Smooth muscle cell (in vitro differentiated cells): ENCODE results near the gene TMBIM4. TPM values are rescaled to one million over a fixed set of nuclear protein-coding genes. Genes with fewer than 3 reads are reported as not detected.

Source experiments
- DNase-seq: peaks from one replicate; lab custom pipeline; 2025; ENCODE audit not compliant: unreplicated experiment; lab: John Stamatoyannopoulos, UW
- H2AFZ ChIP-seq: fragments of 200-600 bp; sonication (generic); 2 replicates; pipeline ENCODE4 v1.6.0; 2016; ENCODE audit warnings: antibody characterized with exemption, low read depth, mild to moderate bottlenecking
- H3F3A ChIP-seq: fragments of 200-600 bp; sonication (generic); 2 replicates; pipeline ENCODE4 v1.6.0; 2017; ENCODE audit warnings: antibody characterized with exemption, low read depth
- H3K27ac ChIP-seq: fragments of 200-600 bp; sonication (generic); 2 replicates; pipeline ENCODE4 v1.5.1; 2016; ENCODE audit warnings: low read depth, mild to moderate bottlenecking
- H3K27me3 ChIP-seq: fragments of 200-600 bp; sonication (generic); 2 replicates; pipeline ENCODE4 v1.6.1; 2016; ENCODE audit warnings: low read depth, mild to moderate bottlenecking
- H3K36me3 ChIP-seq: fragments of 200-600 bp; sonication (generic); 2 replicates; pipeline ENCODE4 v1.5.1; 2016; ENCODE audit warnings: low read depth
- H3K4me1 ChIP-seq: fragments of 200-600 bp; sonication (generic); 2 replicates; pipeline ENCODE4 v1.5.1; 2016; ENCODE audit warnings: low read depth
- H3K4me2 ChIP-seq: fragments of 200-600 bp; sonication (generic); 2 replicates; pipeline ENCODE4 v1.6.0; 2016; ENCODE audit warnings: mild to moderate bottlenecking
- H3K4me3 ChIP-seq: fragments of 200-600 bp; sonication (generic); 2 replicates; pipeline ENCODE4 v1.5.1; 2016; ENCODE audit warnings: mild to moderate bottlenecking
- H3K79me2 ChIP-seq: fragments of 200-600 bp; sonication (generic); 2 replicates; pipeline ENCODE4 v1.6.0; 2016; ENCODE audit warnings: low read depth, mild to moderate bottlenecking
- H3K9ac ChIP-seq: fragments of 200-600 bp; sonication (generic); 2 replicates; pipeline ENCODE4 v1.6.0; 2016; ENCODE audit warnings: low read depth
- H3K9me3 ChIP-seq: fragments of 200-600 bp; sonication (generic); replicated peaks from 2 replicates; pipeline ENCODE4 v1.5.1; 2016; ENCODE audit warnings: low read depth
- H4K20me1 ChIP-seq: fragments of 200-600 bp; sonication (generic); 2 replicates; pipeline ENCODE4 v1.6.0; 2016; ENCODE audit warnings: low read depth
- CTCF ChIP-seq: fragments of 200-600 bp; sonication (generic); IDR thresholded peaks from 2 replicates; pipeline ENCODE4 v1.5.1; 2017; ENCODE audit warnings: borderline replicate concordance, mild to moderate bottlenecking, antibody characterized with exemption; ENCODE audit not compliant: insufficient read depth, poor library complexity, severe bottlenecking
- WGBS: methylation state at CpG from one replicate; pipeline ENCODE4 v1.1.7; 2016; ENCODE audit warnings: low lambda C conversion rate; 5-methylcytosine and 5-hydroxymethylcytosine counted together
- polyA plus RNA-seq: library from polyadenylated mRNA; unstranded; fragments of >200 nt; fragmentation: Nextera tagmentation; extraction: Ambion mirVana; gene quantifications from 2 replicates; pipeline ENCODE4 v1.2.1, GENCODE V29; 2016
- total RNA-seq: library from RNA; depleted of rRNA; stranded (reverse); fragments of >200 nt; gene quantifications from 2 replicates; pipeline ENCODE4 v1.2.3, GENCODE V29; 2014

Gene TMBIM4
- total and polyA plus RNA-seq, 2 experiments from 2014 or later: 97.9 to 103 TPM

- no peak for DNase-seq
- no peak overlapping the region for H2AFZ ChIP-seq
- H3K4me1 ChIP-seq: no peaks in the 10 kb centered on the region
- no peak for TF ChIP-seq CTCF
- H3K9ac ChIP-seq: no peak overlapping the region
- peaks cover 12% of the 10 kb centered on the region for H3K36me3 ChIP-seq
- H3K4me3 ChIP-seq: no peak overlapping the region
- no peaks in the 10 kb centered on the region for H3F3A ChIP-seq
- H3K79me2 ChIP-seq: no peaks in the 10 kb centered on the region
- H3K27ac ChIP-seq: no peak overlapping the region
- no peak overlapping the region for H3K4me2 ChIP-seq
- H4K20me1 ChIP-seq: no peaks in the 10 kb centered on the region
- H3K27me3 ChIP-seq: no peaks in the 10 kb centered on the region
- peaks cover 8% of the 10 kb centered on the region for H3K9me3 ChIP-seq
These were observed 27.0 kb downstream of the TMBIM4 start for GRCh38 chr12:66142826-66143225.

GRCh38 chr12:66141299-66141698, 28.5 kb downstream of the TMBIM4 start:
- H3K4me3 ChIP-seq: no peak overlapping the region
- no peaks in the 10 kb centered on the region for H4K20me1 ChIP-seq
- no peaks in the 10 kb centered on the region for H3K4me1 ChIP-seq
- H3F3A ChIP-seq: no peaks in the 10 kb centered on the region
- H3K9ac ChIP-seq: no peak overlapping the region
- no peak for DNase-seq
- H3K27ac ChIP-seq: no peak overlapping the region
- no peak overlapping the region for H2AFZ ChIP-seq
- H3K79me2 ChIP-seq: no peaks in the 10 kb centered on the region
- no peak overlapping the region for H3K4me2 ChIP-seq
- 97% methylated on average over 2 of the region's 2 CpGs for WGBS
- peaks cover 8% of the 10 kb centered on the region for H3K9me3 ChIP-seq
- H3K36me3 ChIP-seq: peaks cover 17% of the 10 kb centered on the region
- no peaks in the 10 kb centered on the region for H3K27me3 ChIP-seq
- TF ChIP-seq CTCF: no peak

- Histone ChIP-seq H3K4me3 (no peak overlapping the region), H3K27me3 (no peaks in the 10 kb centered on the region), H3K4me2 (no peak overlapping the region), H3K79me2 (no peaks in the 10 kb centered on the region), H3F3A (no peaks in the 10 kb centered on the region), H3K9ac (no peak overlapping the region), H3K4me1 (no peaks in the 10 kb centered on the region), H4K20me1 (no peaks in the 10 kb centered on the region), H3K9me3 (peaks cover 8% of the 10 kb centered on the region), H3K27ac (no peak overlapping the region), H3K36me3 (peaks cover 17% of the 10 kb centered on the region), H2AFZ (no peak overlapping the region)
- TF ChIP-seq CTCF: no peak
- no peak for DNase-seq
These were observed 29.1 kb downstream of the TMBIM4 start for GRCh38 chr12:66140731-66141130.

GRCh38 chr12:66139328-66139727, 30.5 kb downstream of the TMBIM4 start:
- no peaks in the 10 kb centered on the region for H3K27me3 ChIP-seq
- H3K79me2 ChIP-seq: no peaks in the 10 kb centered on the region
- H2AFZ ChIP-seq: no peak overlapping the region
- H4K20me1 ChIP-seq: no peaks in the 10 kb centered on the region
- no peak for DNase-seq
- 96% methylated on average over 2 of the region's 2 CpGs for WGBS
- no peak overlapping the region for H3K9ac ChIP-seq
- peaks cover 14% of the 10 kb centered on the region for H3K36me3 ChIP-seq
- H3K4me1 ChIP-seq: no peaks in the 10 kb centered on the region
- no peak overlapping the region for H3K4me3 ChIP-seq
- no peak overlapping the region for H3K27ac ChIP-seq
- TF ChIP-seq CTCF: no peak
- peaks cover 8% of the 10 kb centered on the region for H3K9me3 ChIP-seq
- no peak overlapping the region for H3K4me2 ChIP-seq
- H3F3A ChIP-seq: no peaks in the 10 kb centered on the region
